Fibroblast of peridontal ligament (primary cell): ENCODE measurements around the gene TRIM54.
"Not testable (repeated sequence)": the region's sequence is repeated elsewhere in the genome, so short reads cannot be mapped to it uniquely, and the experiment has no call there.

Experiments
- DNase-seq: peaks from one replicate; pipeline ENCODE4 v3.0.0-alpha.2; 2010; ENCODE audit errors: extremely low read depth

TRIM54 gene

GRCh38 chr2:27258051-27258450 is 24.2 kb upstream of the TRIM54 start:
- no peak for DNase-seq

DNA sequence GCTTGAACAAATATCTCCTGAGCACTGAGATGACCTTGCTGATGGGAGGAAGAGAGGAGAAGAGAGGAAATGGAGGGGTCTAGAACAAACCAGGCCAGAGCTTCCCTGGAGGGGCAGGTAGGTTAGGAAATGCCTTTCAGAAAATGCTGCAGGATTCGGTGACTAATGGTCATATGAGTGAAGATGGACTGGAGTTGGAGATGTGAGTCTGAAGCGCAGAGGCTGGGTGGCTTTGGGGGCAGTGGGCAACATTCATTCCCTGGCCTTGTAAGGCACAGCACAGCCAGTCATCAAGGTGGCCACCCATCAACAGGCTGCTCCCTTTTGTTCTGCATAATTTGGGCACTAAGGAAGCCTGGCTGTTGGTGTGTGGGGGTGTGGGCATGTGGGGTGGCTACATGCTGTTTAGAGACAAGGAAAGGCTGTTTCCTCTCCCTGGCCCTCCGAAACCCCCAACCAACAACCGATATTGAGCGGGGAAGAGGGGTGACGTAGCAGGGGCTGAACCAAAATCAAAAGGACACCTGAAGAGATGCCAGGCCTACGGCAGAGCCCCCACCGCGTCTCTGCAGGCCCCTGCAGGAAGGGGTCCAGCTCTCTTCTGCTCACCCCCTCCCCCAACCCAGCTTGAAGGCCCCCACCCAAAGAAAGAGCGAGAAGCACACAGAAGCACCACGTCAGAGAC is 20.8 kb upstream of the TRIM54 start:
- DNase-seq, result no peak

DNA sequence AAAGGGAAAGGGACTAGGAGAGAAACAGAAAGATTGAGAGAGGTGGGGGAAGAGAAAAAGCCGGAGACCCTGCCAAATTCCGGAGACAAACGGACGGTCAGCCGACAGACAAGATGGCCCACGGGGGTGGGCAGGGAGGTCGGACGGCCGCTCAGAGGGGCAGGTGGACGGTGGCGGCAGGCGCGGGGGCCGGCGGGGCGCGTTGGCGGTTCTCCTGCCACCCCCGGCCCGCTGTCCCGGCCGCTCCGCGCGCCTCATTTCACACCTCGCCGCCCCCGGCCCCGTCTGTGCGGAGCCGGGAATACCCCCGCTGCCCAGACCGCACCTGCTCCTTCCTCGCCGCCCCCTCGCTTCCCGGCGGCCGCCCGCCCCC is 20.3 kb upstream of the TRIM54 start:
- DNase-seq, result no peak

DNA sequence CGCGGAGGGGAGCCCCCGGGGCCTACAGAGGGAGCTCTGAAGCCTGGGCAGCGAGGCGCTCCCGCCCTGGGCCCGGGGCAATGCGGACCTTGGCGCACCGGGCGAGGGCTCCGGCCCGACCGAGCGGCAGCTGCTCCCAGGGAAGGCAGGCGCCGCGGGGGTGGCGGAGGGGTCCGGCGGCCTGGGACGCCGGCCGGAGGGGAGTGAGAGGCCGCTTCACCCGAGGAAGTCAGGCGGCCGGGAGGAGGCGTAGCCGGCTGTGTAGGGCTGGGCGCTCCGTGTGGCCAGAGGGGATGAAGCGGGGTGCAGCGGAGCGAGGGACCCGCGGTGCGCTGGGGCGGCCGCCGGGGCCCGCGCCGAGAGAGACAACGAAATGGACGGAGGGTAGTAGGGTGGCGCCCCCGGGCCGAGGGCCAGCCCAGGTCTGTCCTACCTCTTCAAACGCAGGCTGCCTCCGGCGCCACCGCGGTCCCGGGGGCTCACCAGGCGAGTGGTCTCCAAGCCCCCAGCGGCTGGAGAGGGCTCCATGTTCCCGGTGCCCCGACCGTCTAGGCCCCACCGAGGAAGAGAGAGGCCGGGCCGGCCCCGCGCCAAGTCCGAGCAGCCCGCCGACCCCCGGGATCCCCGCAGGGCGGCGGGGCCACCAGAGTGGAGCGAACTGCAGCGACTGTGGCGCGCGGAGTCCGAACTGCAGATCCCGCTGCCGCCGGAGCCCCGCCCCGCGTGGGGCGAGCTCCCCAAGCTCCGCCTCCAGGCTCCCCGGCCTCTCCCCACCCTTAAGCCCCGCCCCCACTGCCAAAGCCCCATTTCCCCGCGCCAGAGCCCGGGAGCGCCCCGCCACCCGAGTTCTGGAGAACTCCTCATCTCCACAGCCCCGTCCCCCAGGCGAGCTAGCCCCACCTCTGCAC is 19.6 kb upstream of the TRIM54 start, which contains the start of gene SLC30A3:
Gene SLC30A3 (minus strand): TSS at position 669 of the 908 bp plus-strand sequence. CDS start 141 bp downstream, at position 528.
- no peak for DNase-seq

GRCh38 chr2:27263287-27264252 is 18.7 kb upstream of the TRIM54 start:
- no peak for DNase-seq

DNA sequence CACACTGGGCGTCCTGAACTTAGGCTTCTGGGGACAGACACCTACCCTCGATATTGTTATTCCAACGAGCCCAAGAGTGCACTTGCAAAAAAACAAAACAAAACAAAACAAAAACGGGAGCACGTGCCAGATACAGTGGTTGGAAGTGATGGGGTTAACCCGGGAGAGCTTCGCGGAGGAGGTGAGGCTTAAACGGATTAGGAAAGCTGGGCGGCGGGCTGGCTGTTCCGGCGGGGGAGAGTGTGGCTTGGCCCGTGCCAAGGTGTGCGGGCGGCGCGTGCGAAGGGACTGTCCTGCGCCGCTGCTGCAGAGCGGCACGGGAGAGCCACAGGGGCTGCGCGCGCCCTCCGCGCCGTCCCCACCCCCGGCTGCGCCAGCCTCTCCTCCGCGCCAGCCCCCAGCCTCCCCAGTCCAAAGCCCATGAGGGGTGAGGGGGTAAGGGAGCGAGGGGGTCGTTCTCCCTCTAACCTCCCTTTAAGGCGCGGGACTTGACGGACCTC is 17.9 kb upstream of the TRIM54 start:
- DNase-seq, result no peak

DNA sequence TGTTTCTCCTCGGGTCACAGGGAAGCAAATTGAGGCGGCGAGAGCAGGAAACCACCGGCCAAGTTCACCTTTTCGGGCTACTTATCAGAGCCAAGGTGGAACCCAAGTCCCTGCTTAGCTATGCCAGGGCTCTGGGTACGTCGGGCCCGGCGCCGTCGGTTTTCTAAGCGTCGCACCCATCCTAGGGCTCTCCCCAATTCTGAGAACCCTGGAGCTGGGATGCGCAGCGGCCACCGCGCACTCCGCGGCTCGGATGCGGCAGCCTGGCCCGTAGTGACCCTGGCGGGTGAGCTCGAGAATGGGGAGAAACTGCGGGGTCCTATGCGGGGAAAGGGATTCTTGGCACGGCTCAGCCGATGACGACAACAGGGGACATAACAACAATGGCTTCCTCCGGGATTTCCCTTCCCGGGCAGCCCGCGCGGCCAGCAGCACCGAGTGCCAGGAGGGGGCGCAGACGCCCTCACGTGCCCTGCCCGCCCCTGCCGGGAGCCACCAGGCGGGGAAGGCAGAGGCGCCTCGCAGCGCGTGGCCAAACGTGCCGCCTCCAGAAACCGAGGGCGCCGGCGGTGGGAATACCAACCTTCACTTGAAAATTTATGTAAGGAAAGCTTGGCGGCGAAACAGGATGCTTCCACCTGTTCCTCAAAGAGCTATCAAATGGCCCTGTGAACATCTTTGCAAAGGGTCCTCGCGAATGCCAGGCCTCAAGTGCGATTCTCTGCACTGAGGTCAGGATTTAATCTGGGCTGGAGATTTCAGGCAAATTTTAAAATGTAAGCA is 17.3 kb upstream of the TRIM54 start:
- no peak for DNase-seq

GRCh38 chr2:27265536-27265870 is 16.7 kb upstream of the TRIM54 start:
- no peak for DNase-seq

DNA sequence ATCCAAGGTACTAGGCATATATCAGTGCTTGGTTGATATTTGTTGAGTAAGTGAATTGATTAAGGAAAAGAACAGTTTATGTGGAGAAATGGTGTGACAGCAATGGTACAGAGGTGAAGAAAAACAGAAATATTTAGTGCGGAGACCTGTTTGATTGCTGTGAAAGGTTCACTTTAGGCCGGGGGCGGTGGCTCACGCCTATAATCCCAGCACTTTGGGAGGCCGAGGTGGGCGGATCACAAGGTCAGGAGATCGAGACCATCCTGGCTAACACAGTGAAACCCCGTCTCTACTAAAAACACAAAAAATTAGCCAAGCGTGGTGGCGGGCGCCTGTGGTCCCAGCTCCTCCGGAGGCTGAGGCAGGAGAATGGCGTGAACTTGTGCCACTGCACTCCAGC is 13.9 kb upstream of the TRIM54 start:
- DNase-seq, result not testable (repeated sequence)

- no peak for DNase-seq
These were observed 12.1 kb upstream of the TRIM54 start for GRCh38 chr2:27270131-27270530.

DNA sequence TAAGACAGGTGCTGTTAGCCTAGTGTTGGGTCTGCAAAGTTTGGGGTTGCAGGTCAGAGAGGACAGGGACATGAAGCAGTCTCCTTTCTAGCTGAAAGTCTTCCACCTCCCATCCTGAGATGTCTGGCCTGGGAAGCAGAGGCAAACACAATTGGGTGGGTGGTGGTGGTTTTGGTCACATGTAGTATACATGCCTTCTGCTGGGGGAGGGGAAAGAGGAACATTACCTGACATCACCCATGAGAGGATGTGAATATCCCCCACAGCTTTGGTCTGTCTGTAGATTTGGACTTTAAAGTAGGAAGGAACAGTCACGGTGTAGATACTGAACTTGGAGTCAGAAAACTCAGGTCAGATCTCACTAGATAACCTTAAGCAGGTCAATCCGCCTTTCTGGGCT is 11.6 kb upstream of the TRIM54 start:
- no peak for DNase-seq

- DNase-seq, result no peak
These were observed 10.4 kb upstream of the TRIM54 start for GRCh38 chr2:27271631-27272340.

DNA sequence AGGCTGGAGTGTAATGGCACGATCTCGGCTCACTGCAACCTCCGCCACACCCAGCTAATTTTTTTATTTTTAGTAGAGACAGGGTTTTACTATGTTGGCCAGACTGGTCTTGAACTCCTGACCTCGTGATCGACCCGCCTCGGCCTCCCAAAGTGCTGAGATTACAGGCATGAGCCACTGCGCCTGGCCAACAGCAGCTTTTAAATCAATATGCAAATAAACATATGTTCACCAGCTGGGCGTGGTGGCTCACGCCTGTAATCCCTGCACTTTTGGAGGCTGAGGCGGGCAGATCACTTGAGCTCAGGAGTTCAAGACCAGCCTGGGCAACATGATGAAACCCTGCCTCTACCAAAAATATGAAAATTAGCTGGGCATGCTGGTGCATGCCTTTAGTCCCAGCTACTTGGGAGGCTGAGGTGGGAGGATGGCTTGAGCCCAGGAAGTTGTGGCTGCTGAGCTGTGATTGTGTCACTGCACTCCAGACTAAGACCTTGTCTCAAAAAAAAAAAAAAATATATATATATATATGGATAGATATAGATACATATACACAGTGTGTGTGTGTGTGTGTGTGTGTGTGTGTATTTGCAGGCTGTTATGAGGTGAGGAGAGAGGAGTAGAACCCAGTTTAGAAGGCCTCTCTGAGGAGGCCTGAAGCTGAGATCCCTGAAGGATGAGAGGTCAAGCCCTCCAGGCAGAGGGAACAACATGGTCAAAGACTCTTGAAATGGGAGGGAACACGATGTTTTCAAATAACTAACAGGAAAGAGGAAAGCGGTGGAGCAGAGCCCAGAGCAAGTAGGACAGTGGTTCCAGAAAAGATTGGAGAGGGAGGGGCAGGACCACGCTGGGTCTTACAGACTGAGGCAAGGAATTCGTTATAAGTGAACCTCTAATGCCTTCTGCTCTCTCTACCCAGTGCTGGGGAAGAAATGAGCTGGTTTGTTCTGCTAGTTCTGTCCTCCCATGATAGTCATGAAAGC is 9.4 kb upstream of the TRIM54 start:
- not testable (repeated sequence) for DNase-seq

- no peak for DNase-seq
These were observed 6.7 kb upstream of the TRIM54 start, which contains the start of gene DNAJC5G for GRCh38 chr2:27275211-27276150. Gene DNAJC5G, plus strand, starts transcription at chr2:27275433. Its CDS starts 1,296 bp downstream, at chr2:27276729.

DNA sequence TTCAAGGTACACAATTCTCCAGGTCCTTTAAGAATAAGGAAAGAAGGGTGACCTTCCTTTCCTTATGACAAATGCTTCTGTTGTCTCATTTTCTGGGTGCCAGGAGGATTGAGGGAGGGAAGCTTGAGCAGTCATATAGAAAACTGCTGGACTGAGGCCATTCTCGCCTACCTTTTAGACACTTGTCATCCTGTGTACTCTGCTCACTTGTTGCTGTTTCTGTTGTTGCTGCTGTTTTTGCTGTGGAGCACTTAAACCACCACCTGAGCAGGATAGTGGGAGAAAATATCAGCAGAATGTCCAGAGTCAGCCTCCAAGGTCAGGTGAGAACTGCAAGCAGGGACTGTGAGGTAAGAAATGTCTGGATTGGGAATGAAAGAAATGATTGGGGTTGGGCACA is 4.2 kb upstream of the TRIM54 start:
- DNase-seq, result no peak

DNA sequence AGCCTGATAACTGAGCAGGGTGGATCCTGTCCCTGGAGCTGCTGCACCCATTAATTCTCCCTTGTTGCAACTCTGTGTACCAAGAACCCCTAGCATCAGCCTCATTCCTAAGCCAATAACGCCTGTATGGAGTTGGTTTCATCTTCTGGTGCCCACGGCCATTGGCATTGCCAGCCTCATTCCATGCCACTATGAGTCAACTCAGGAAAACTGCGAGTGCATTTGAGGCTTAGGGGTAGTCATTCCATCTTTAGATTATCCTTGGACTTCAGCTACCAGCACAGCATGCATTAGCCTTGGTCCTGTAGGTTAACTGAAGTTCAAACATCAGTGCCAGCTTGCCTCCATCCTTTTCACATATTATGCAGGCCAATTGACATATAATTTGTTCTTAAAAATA is 1.4 kb upstream of the TRIM54 start:
- DNase-seq, result no peak

- no peak for DNase-seq
These were observed 787 bp upstream of the TRIM54 start for GRCh38 chr2:27281442-27281841.

GRCh38 chr2:27282892-27283291 is 663 bp downstream of the TRIM54 start:
- no peak for DNase-seq
